ENCODE measurements around the gene UGCG.

The UGCG gene

DNA sequence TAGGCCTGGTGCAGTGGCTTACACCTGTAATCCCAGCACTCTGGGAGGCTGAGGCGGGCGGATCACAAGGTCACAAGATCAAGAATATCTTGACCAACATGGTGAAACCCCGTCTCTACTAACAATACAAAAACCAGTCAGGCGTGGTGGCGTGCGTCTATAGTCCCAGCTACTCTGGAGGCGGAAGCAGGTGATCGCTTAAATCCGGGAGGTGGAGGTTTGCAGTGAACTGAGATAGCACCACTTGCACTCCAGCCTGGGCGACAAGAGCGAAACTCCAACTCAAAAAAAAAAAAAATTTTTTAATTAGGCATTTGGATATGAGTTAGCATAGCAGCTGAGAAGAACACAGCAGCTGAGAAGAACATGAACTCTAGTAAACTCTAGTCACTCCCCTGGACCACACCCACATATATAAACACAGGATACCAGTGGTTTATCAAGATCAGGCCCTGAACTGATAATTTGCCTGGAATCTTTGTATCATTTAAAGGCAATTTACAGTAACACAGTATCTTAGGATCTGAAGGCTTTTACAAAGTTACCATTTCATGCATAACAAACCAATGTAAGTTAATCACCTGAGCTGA lies 4.6 kb upstream of the UGCG start:
- peak; percentile 45 for DNase-seq (ENCODE audit: low spot score)
- TF ChIP-seq, protein P1, sequence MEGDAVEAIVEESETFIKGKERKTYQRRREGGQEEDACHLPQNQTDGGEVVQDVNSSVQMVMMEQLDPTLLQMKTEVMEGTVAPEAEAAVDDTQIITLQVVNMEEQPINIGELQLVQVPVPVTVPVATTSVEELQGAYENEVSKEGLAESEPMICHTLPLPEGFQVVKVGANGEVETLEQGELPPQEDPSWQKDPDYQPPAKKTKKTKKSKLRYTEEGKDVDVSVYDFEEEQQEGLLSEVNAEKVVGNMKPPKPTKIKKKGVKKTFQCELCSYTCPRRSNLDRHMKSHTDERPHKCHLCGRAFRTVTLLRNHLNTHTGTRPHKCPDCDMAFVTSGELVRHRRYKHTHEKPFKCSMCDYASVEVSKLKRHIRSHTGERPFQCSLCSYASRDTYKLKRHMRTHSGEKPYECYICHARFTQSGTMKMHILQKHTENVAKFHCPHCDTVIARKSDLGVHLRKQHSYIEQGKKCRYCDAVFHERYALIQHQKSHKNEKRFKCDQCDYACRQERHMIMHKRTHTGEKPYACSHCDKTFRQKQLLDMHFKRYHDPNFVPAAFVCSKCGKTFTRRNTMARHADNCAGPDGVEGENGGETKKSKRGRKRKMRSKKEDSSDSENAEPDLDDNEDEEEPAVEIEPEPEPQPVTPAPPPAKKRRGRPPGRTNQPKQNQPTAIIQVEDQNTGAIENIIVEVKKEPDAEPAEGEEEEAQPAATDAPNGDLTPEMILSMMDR (IDR thresholded peaks at IDR 0.05; ENCODE audit: extremely low read depth, missing control alignments), result no peak

DNA sequence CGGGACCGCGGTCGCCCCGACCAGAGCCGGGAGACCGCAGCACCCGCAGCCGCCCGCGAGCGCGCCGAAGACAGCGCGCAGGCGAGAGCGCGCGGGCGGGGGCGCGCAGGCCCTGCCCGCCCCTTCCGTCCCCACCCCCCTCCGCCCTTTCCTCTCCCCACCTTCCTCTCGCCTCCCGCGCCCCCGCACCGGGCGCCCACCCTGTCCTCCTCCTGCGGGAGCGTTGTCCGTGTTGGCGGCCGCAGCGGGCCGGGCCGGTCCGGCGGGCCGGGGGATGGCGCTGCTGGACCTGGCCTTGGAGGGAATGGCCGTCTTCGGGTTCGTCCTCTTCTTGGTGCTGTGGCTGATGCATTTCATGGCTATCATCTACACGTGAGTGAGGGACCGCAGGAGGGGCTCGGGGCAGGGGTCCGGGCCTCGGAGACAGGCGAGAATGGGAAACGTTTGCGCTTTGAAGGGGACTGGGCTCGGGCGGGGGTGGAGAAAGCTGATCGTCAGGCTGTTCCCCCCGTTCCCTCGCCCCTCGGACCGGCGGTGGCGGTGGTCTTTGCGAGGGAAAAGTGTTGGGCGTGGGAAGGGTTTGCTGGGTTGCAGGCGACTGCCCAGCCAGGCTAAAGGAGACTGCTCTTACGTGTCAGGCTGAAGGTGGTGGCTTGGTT lies 457 bp downstream of the UGCG start:
- peak; percentile 83 for DNase-seq (ENCODE audit: low spot score)
- TF ChIP-seq, protein P1 (IDR thresholded peaks at IDR 0.05; ENCODE audit: extremely low read depth, missing control alignments), result peak; percentile 17

DNA sequence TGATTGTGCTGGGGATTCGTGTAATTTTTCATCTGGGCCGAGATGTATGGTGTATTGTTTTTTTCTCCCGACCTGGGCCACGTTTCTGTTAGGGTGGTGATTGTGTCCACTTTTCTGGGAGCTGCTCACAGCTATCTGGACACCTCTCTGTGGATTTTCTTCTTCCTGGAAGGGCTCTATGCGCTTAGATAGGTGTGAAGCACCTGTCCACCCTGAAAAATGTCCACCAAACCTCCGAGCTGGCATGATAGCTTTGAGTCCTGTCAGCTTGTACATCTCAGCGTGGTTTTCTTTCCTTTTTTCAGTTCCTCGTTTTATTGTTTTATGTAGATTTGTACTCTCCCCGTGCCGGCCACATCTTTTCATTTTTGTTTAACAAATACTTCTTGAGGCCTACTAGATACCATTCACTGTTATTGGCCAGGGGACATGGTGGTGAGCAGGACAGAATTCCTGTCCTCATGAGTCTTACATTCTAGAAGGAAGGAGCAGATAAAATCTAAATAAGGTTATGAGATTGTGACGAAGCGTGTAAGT lies 1.1 kb downstream of the UGCG start:
- peak; percentile 68 for DNase-seq (ENCODE audit: low spot score)
- TF ChIP-seq, protein P1 (IDR thresholded peaks at IDR 0.05; ENCODE audit: extremely low read depth, missing control alignments), result no peak

- DNase-seq (ENCODE audit: low spot score), result no peak
- TF ChIP-seq, protein P1 (IDR thresholded peaks at IDR 0.05; ENCODE audit: extremely low read depth, missing control alignments), result no peak
Measured at GRCh38 chr9:111898331-111899096, 1.9 kb downstream of the UGCG start.

- TF ChIP-seq, protein P1 (IDR thresholded peaks at IDR 0.05; ENCODE audit: extremely low read depth, missing control alignments), result no peak
Measured at GRCh38 chr9:111900151-111900857, 3.7 kb downstream of the UGCG start.

DNA sequence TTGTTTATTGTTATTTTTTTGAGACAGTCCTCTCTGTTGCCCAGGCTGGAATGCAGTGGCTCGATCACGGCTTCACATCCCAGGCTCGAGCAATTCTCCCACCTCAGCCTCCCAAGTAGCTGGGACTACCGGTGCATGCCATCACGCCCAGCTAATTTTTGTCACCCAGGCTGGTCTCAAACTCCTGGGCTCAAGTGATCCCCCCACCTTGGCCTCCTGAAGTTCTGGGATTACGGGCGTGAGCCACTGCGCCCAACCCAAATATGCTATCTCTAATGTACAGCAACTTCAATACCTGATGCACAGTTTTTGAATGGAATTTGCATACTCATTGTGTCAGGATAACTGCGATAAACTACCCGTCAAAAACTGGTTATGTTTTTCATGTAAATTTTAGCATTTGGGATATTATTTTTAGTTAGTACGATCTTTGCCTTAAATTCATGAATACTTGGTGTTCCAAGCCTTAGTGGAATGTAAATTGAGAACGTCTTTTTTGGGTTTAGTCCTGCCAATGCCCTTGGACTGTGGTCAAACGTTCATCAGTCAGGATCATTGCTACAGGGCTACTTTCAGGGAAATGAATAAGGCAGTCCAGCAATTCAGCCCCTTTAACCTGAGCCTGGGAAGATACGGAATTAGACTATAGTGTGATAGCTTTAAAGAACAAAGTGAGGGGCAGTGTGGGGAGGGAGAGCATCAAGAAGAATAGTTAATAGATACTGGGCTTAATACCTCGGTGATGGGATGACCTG lies 4.4 kb downstream of the UGCG start:
- TF ChIP-seq, protein P1 (IDR thresholded peaks at IDR 0.05; ENCODE audit: extremely low read depth, missing control alignments), result no peak
- DNase-seq (ENCODE audit: low spot score), result no peak

More at GRCh38 chr9:111900151-111900857, 3.7 kb downstream of the UGCG start:
- DNase-seq (ENCODE audit: low spot score), result no peak

Measured in GM20000 (cell line).